Pancreas (tissue), 10 donors: ENCODE measurements around the gene GCNT1. TPM values are rescaled to one million over a fixed set of nuclear protein-coding genes. Genes with fewer than 3 reads are reported as not detected.

Experiments
- ATAC-seq, 4 donors: fragments of 200-7000 bp; cut with Tn5 transposase; one replicate each; pipeline versions ENCODE4 v1.8.0 to v1.9.1; 2020; ENCODE audit warnings: mild to moderate bottlenecking in 4 of 4, moderate library complexity in 4 of 4
- DNase-seq, 6 donors: peaks; one replicate each; pipeline ENCODE4 v3.0.0-alpha.2; 2020
- FAIRE-seq: peaks from 2 replicates; lab custom pipeline; 2012; peaks lifted over from hg19 to GRCh38; lab: Jason Lieb, UNC
- H3K27ac ChIP-seq, 4 donors: fragments of 200-600 bp; sonication (generic); 1 replicate in 3 of 4; 2 replicates in 1 of 4; pipeline versions ENCODE4 v1.5.0 to v1.8.0; 2020
- H3K27me3 ChIP-seq, 4 donors: fragments of 200-600 bp; one replicate each; pipeline ENCODE4 v1.8.0; 2021
- H3K36me3 ChIP-seq, 3 donors: fragments of 200-600 bp; sonication (generic) in 1 of 3; one replicate each; pipeline versions ENCODE4 v1.5.0 to v1.8.0; 2020 to 2021
- H3K4me1 ChIP-seq, 3 donors: fragments of 200-600 bp; one replicate each; pipeline ENCODE4 v1.8.0; 2021
- H3K4me3 ChIP-seq, 4 donors: fragments of 200-600 bp; sonication (generic) in 2 of 4; one replicate each; pipeline versions ENCODE4 v1.5.0 to v1.8.0; 2020 to 2021
- H3K9me3 ChIP-seq, 4 donors: fragments of 200-600 bp; one replicate each; pipeline ENCODE4 v1.8.0; 2021
- WGBS, 2 donors: extraction: QIAGEN DNeasy Blood & Tissue Kit; methylation state at CpG; one replicate each; pipeline ENCODE4 v1.1.7; 2013; 5-methylcytosine and 5-hydroxymethylcytosine counted together
- intact Hi-C, 3 donors: fragments of 100-400 bp; cut with DNase I; formaldehyde crosslinking; loops; one replicate each; pipeline versions ENCODE4 v1.11.1 to v1.14.2; 2022
- polyA plus RNA-seq, 2 donors: library from polyadenylated mRNA; stranded (reverse); fragments of 200-250 nt; gene quantifications; one replicate each; pipeline ENCODE4 v1.2.3, GENCODE V29; 2013
- total RNA-seq, 6 donors: library from RNA; stranded (reverse); fragmentation: NEBNext Ultra II Directional in 4 of 6; extraction: Animal tissue kit (Norgen Biotek cat#: 25700) in 4 of 6; gene quantifications; one replicate each; pipeline versions ENCODE4 v1.2.1 to v1.2.4, GENCODE V29; 2021 to 2023
- TF ChIP-seq, protein P1 (sequence below), 4 donors: fragments of 200-600 bp; sonication (generic) in 3 of 4; IDR thresholded peaks; one replicate each; pipeline versions ENCODE4 v1.5.0 to v1.8.0; 2021; ENCODE audit warnings: antibody characterized with exemption in 4 of 4
- donor health status: healthy with polysubstance abuse.
- donor health status: DM: no; HTN: no; CAD: no; lungs with moderate emphysema.
- donor health status: DM: no; HTN: no; CAD: no.
- donor health status: control.
- donor health status: control.
- donor health status: Bipolar disorder and iron deficiency.
- donor health status: DM: yes; HTN: yes; CAD: no.
- donor health status: DM: no; HTN: no; CAD: no.
- donor health status: DM: no; HTN: no; CAD: no.
- donor health status: DM: yes; HTN: yes; CAD: no.

The GCNT1 gene
- total and polyA plus RNA-seq, 8 donors = 1.0 to 7.2 (median 3.3) TPM

GRCh38 chr9:76452839-76453238, 6.1 kb upstream of the GCNT1 start:
- 68 to 70% methylated on average over 1 of the region's 1 CpG for WGBS, 2 donors
- Histone ChIP-seq H3K27me3 (no peaks in the 10 kb centered on the region), H3K36me3 (no peaks in the 10 kb centered on the region), H3K4me1 (peaks cover 0 to 15% (median 6%) of the 10 kb centered on the region in 3 donors), H3K4me3 (no peak overlapping the region), H3K9me3 (no peaks in the 10 kb centered on the region), H3K27ac (no peak overlapping the region)
- intact Hi-C loops = loop anchor here in 1 of 3 donors (10.0 kb wide), 1 partner anchor 252 kb away; no protein-coding TSS in a partner anchor
- ATAC-seq (no peak), DNase-seq (no peak), FAIRE-seq (no peak)
- TF ChIP-seq, protein P1, sequence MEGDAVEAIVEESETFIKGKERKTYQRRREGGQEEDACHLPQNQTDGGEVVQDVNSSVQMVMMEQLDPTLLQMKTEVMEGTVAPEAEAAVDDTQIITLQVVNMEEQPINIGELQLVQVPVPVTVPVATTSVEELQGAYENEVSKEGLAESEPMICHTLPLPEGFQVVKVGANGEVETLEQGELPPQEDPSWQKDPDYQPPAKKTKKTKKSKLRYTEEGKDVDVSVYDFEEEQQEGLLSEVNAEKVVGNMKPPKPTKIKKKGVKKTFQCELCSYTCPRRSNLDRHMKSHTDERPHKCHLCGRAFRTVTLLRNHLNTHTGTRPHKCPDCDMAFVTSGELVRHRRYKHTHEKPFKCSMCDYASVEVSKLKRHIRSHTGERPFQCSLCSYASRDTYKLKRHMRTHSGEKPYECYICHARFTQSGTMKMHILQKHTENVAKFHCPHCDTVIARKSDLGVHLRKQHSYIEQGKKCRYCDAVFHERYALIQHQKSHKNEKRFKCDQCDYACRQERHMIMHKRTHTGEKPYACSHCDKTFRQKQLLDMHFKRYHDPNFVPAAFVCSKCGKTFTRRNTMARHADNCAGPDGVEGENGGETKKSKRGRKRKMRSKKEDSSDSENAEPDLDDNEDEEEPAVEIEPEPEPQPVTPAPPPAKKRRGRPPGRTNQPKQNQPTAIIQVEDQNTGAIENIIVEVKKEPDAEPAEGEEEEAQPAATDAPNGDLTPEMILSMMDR (IDR thresholded peaks at IDR 0.05) = no peak

- intact Hi-C loops = loop anchor here in 1 of 3 donors (10.0 kb wide), 1 partner anchor 251 kb away; no protein-coding TSS in a partner anchor
- TF ChIP-seq, protein P1 (IDR thresholded peaks at IDR 0.05) = no peak
- ATAC-seq = no peak
- Histone ChIP-seq H3K27ac (no peak overlapping the region), H3K4me3 (no peak overlapping the region), H3K9me3 (no peaks in the 10 kb centered on the region), H3K27me3 (no peaks in the 10 kb centered on the region), H3K4me1 (peaks cover 0 to 15% (median 6%) of the 10 kb centered on the region in 3 donors), H3K36me3 (no peaks in the 10 kb centered on the region)
- WGBS, 2 donors = 82 to 94% methylated on average over 4 of the region's 4 CpGs
- DNase-seq = no peak
- FAIRE-seq = no peak
Measured at GRCh38 chr9:76453785-76454184, 5.2 kb upstream of the GCNT1 start.

GRCh38 chr9:76454311-76454710, 4.7 kb upstream of the GCNT1 start:
- no peak for FAIRE-seq
- H3K4me3 ChIP-seq = no peak overlapping the region
- H3K9me3 ChIP-seq = no peaks in the 10 kb centered on the region
- H3K36me3 ChIP-seq = no peaks in the 10 kb centered on the region
- TF ChIP-seq, protein P1 (IDR thresholded peaks at IDR 0.05) = no peak
- no peaks in the 10 kb centered on the region for H3K27me3 ChIP-seq
- WGBS, 2 donors = 63 to 70% methylated on average over 4 of the region's 4 CpGs
- H3K27ac ChIP-seq = no peak overlapping the region
- no peak for ATAC-seq
- H3K4me1 ChIP-seq = peaks cover 0 to 15% (median 6%) of the 10 kb centered on the region in 3 donors
- intact Hi-C loops = loop anchor here in 1 of 3 donors (10.0 kb wide), 1 partner anchor 250 kb away; no protein-coding TSS in a partner anchor
- DNase-seq = no peak

DNA sequence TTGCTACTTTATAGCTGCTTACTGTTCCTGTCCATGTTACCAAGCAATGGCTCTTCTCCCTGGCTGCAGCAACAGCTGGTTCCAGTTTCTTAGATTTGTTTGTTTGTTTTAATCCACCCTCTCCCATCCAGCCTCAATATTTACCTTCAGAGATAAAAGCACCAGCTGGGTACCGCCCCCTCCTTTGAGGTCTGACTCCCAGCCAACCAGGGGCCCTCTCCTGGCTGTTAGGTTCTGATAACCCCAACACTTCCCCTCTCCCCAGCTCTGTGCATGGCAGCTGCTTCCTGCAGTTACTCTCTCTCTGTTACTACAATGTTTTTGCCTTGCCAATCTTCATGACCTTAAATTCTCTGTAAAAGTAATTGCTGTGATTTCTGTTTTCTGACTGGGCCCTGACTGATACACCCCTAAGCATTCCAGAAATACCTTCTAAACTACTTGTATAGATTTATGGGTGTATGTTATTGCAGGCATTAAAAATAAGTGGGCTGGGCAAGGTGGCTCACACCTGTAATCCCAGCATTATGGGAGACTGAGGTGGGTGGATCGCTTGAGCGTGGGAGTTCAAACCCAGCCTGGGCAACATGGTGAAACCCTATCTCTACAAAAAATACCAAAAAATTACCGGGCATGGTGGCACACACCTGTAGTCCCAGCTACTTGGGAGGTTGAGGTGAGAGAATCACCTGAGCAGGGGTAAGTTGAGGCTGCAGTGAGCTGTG, 2.6 kb upstream of the GCNT1 start:
- Histone ChIP-seq H3K9me3 (no peaks in the 10 kb centered on the region), H3K36me3 (no peaks in the 10 kb centered on the region), H3K4me1 (peaks cover 0 to 23% (median 6%) of the 10 kb centered on the region in 3 donors), H3K27ac (peak overlapping the region in 2 of 4 donors; percentile 44 to 48), H3K27me3 (no peaks in the 10 kb centered on the region), H3K4me3 (no peak overlapping the region)
- FAIRE-seq (no peak), ATAC-seq (peak; percentile 15 to 66 (median 60)), DNase-seq (peak; percentile 37 to 85 (median 70))
- TF ChIP-seq, protein P1 (IDR thresholded peaks at IDR 0.05) = no peak
- 56 to 61% methylated on average over 4 of the region's 4 CpGs for WGBS, 2 donors
- intact Hi-C loops = loop anchor here in 1 of 3 donors (10.0 kb wide), 1 partner anchor 248 kb away; no protein-coding TSS in a partner anchor
